Endothelial cell of umbilical vein (primary cell): ENCODE results near the gene DENND1B. TPM values are rescaled to one million over a fixed set of nuclear protein-coding genes. Genes with fewer than 3 reads are reported as not detected.

ENCODE experiments used
- BruUV-seq: library from RNA; stranded (reverse); fragments of 400-500 nt; replicated peaks from 2 replicates; lab custom pipeline; 2021; lab: Mats Ljungman, UMichigan
- CTCF ChIA-PET: fragments of 300-600, 350-600 bp; sonication (Branson Sonifier 250); formaldehyde crosslinking; loops from one replicate; lab custom pipeline; 2021; ENCODE audit warnings: antibody characterized with exemption, inconsistent platforms; lab: Charles Lee
- POLR2A ChIA-PET: fragments of 300-600, 350-600 bp; sonication (Branson Sonifier 250); formaldehyde crosslinking; loops from one replicate; lab custom pipeline; 2021; ENCODE audit warnings: antibody characterized with exemption, inconsistent platforms; lab: Charles Lee
- DNase-seq: peaks from one replicate; pipeline ENCODE4 v3.0.0-alpha.2; 2011; ENCODE audit warnings: low read depth, low spot score
- FAIRE-seq: peaks from 2 replicates; lab custom pipeline; 2011; peaks lifted over from hg19 to GRCh38; lab: Jason Lieb, UNC
- H2AFZ ChIP-seq: 2 replicates; pipeline ENCODE4 v1.6.0; 2012; ENCODE audit warnings: low read depth, low read length, control low read depth, inconsistent platforms
- H3K27ac ChIP-seq: 2 replicates; pipeline ENCODE4 v1.5.1; 2011; ENCODE audit warnings: low read depth, mild to moderate bottlenecking, control low read depth, low read length, moderate library complexity; ENCODE audit not compliant: insufficient read depth
- H3K27me3 ChIP-seq, 2 experiments: 2 replicates each; pipeline versions ENCODE4 v1.6.0 to v1.6.1; 2011; ENCODE audit warnings: low read length in 2 of 2, mixed read lengths in 1 of 2; ENCODE audit not compliant: control insufficient read depth in 2 of 2, insufficient read depth in 2 of 2
- H3K36me3 ChIP-seq, 2 experiments: 2 replicates in 1 of 2; 3 replicates in 1 of 2; pipeline ENCODE4 v1.5.1; 2011; ENCODE audit warnings: low read length in 2 of 2, mild to moderate bottlenecking in 1 of 2, moderate library complexity in 1 of 2; ENCODE audit not compliant: control insufficient read depth in 2 of 2, insufficient read depth in 2 of 2; ENCODE audit errors: extremely low read depth in 1 of 2
- H3K4me1 ChIP-seq: 3 replicates; pipeline ENCODE4 v1.5.1; 2011; ENCODE audit warnings: mild to moderate bottlenecking, low read length; ENCODE audit not compliant: control insufficient read depth, insufficient read depth; ENCODE audit errors: extremely low read depth
- H3K4me2 ChIP-seq: 2 replicates; pipeline ENCODE4 v1.6.1; 2011; ENCODE audit warnings: low read length, control low read depth, mixed read lengths; ENCODE audit not compliant: insufficient read depth
- H3K4me3 ChIP-seq, 3 experiments: fragments of 200-600 bp in 1 of 3; sonication (generic), shearing (Covaris generic) in 1 of 3; replicated peaks in 1 of 3; 2 replicates each; pipeline ENCODE4 v1.5.1; 2011 to 2016; ENCODE audit warnings: control low read depth in 3 of 3, low read length in 3 of 3, mild to moderate bottlenecking in 2 of 3, inconsistent platforms in 1 of 3, low read depth in 1 of 3, moderate library complexity in 1 of 3; ENCODE audit not compliant: insufficient read depth in 1 of 3
- H3K79me2 ChIP-seq: 2 replicates; pipeline ENCODE4 v1.6.0; 2012; ENCODE audit warnings: low read length, inconsistent platforms; ENCODE audit not compliant: control insufficient read depth, insufficient read depth
- H3K9ac ChIP-seq: replicated peaks from 2 replicates; pipeline ENCODE3; 2011; ENCODE audit warnings: low read length, control low read depth; ENCODE audit not compliant: insufficient read depth; ENCODE audit errors: extremely low read depth
- H3K9me1 ChIP-seq: replicated peaks from 3 replicates; pipeline ENCODE4 v1.6.0; 2011; ENCODE audit warnings: mild to moderate bottlenecking, low read length; ENCODE audit not compliant: control insufficient read depth, insufficient read depth; ENCODE audit errors: extremely low read depth
- H3K9me3 ChIP-seq: replicated peaks from 2 replicates; pipeline ENCODE4 v1.5.1; 2012; ENCODE audit warnings: low read length, inconsistent platforms; ENCODE audit not compliant: control insufficient read depth, insufficient read depth
- H4K20me1 ChIP-seq: replicated peaks from 2 replicates; pipeline ENCODE3; 2011; ENCODE audit warnings: mild to moderate bottlenecking, low read length; ENCODE audit not compliant: control insufficient read depth, insufficient read depth; ENCODE audit errors: extremely low read depth
- EZH2 ChIP-seq: IDR thresholded peaks from 2 replicates; pipeline ENCODE4 v1.6.1; 2012; ENCODE audit warnings: borderline replicate concordance, low read depth, mild to moderate bottlenecking, moderate library complexity, low read length, inconsistent platforms; ENCODE audit not compliant: severe bottlenecking
- FOS ChIP-seq: IDR thresholded peaks from 2 replicates; pipeline ENCODE4 v1.6.1; 2011; ENCODE audit warnings: mild to moderate bottlenecking, low read length, moderate library complexity, borderline replicate concordance; ENCODE audit not compliant: insufficient read depth
- GATA2 ChIP-seq: IDR thresholded peaks from 2 replicates; pipeline ENCODE4 v1.7.0; 2011; ENCODE audit warnings: low read depth, mild to moderate bottlenecking, moderate library complexity, mixed read lengths, low read length; ENCODE audit not compliant: insufficient read length, insufficient read depth
- JUN ChIP-seq: IDR thresholded peaks from 2 replicates; pipeline ENCODE4 v1.6.1; 2011; ENCODE audit warnings: borderline replicate concordance, low read depth; ENCODE audit not compliant: insufficient read length, insufficient read depth
- MYC ChIP-seq: IDR thresholded peaks from one replicate; pipeline ENCODE4 v1.6.1; 2011; ENCODE audit warnings: mild to moderate bottlenecking, low read depth, low read length
- POLR2A ChIP-seq: IDR thresholded peaks from 2 replicates; pipeline ENCODE4 v1.6.1; 2012; ENCODE audit warnings: low read depth, mild to moderate bottlenecking, control low read depth, low read length
- POLR2AphosphoS5 ChIP-seq: IDR thresholded peaks from 2 replicates; pipeline ENCODE4 v1.6.1; 2012; ENCODE audit warnings: low read depth, mild to moderate bottlenecking, control low read depth, low read length, moderate library complexity; ENCODE audit not compliant: insufficient read depth
- dilution Hi-C: fragments of 300-500 bp; cut with MboI; formaldehyde crosslinking; loops from one replicate; pipeline ENCODE4 v1.15.0; 2019; ENCODE audit warnings: low sequenced_read_pairs; ENCODE audit not compliant: extremely low pct_ligation_motif_present
- intact Hi-C: fragments of 100-400 bp; cut with micrococcal nuclease; formaldehyde crosslinking; loops from one replicate; pipeline ENCODE4 v1.10.0; 2022
- polyA plus RNA-seq, 4 experiments: library from polyadenylated mRNA; depleted of rRNA in 3 of 4; stranded (reverse) in 3 of 4; unstranded in 1 of 4; fragments of >200 nt; gene quantifications; 2 replicates each; pipeline versions ENCODE4 v1.2.1 to v1.2.3, GENCODE V29; 2011 to 2012; ENCODE audit warnings: missing spikeins in 1 of 4
- total RNA-seq: library from RNA; stranded (reverse); gene quantifications from 2 replicates; pipeline ENCODE4 v1.2.3, GENCODE V29; 2021
- TF ChIP-seq, protein P1 (sequence below): IDR thresholded peaks from 2 replicates; pipeline ENCODE4 v1.6.1; 2011; ENCODE audit not compliant: insufficient read depth, insufficient read length
- TF ChIP-seq, protein P2 (sequence below), 2 donors: IDR thresholded peaks; 1 replicate in 1 of 2; 2 replicates in 1 of 2; pipeline ENCODE4 v1.5.1; 2011; ENCODE audit warnings: low read length in 2 of 2, mild to moderate bottlenecking in 2 of 2, moderate library complexity in 2 of 2, control low read depth in 1 of 2, inconsistent platforms in 1 of 2, low read depth in 1 of 2; ENCODE audit not compliant: insufficient read depth in 1 of 2; ENCODE audit errors: extremely low read depth in 1 of 2

Gene DENND1B
- total and polyA plus RNA-seq, 2 donors (not counting 3 experiments of a cell fraction or from before 2014, with no cell fraction given), result 0.97 to 3.3 TPM

GRCh38 chr1:197622371-197622770 is 152.9 kb downstream of the DENND1B start:
- H3K27me3 ChIP-seq, result no peaks in the 10 kb centered on the region
- FAIRE-seq (no peak), DNase-seq (no peak)
- intact Hi-C loops, result no loop called here
- no peaks in the 10 kb centered on the region for H3K36me3 ChIP-seq
- H3K4me2 ChIP-seq, result no peak overlapping the region
- no peaks in the 10 kb centered on the region for H3K9me3 ChIP-seq
- no peak overlapping the region for H2AFZ ChIP-seq
- no peaks in the 10 kb centered on the region for H3K79me2 ChIP-seq
- POLR2A ChIA-PET, result no interaction called here
- H3K9ac ChIP-seq, result no peak overlapping the region
- CTCF ChIA-PET, result interaction anchor here (0.6 to 1.1 kb wide), 2 partner anchors 28 to 247 kb away, joined by 3 to 5 read pairs; no protein-coding TSS in a partner anchor
- no TSS peak for BruUV-seq
- no peak overlapping the region for H3K27ac ChIP-seq
- dilution Hi-C loops, result no loop called here
- TF ChIP-seq POLR2AphosphoS5, result no peak
- no peak for TF ChIP-seq POLR2A
- TF ChIP-seq MYC, result no peak
- no peak for TF ChIP-seq FOS
- no peak for TF ChIP-seq GATA2
- TF ChIP-seq JUN, result no peak
- TF ChIP-seq, protein P1, sequence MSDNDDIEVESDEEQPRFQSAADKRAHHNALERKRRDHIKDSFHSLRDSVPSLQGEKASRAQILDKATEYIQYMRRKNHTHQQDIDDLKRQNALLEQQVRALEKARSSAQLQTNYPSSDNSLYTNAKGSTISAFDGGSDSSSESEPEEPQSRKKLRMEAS, result no peak
- TF ChIP-seq, protein P2, sequence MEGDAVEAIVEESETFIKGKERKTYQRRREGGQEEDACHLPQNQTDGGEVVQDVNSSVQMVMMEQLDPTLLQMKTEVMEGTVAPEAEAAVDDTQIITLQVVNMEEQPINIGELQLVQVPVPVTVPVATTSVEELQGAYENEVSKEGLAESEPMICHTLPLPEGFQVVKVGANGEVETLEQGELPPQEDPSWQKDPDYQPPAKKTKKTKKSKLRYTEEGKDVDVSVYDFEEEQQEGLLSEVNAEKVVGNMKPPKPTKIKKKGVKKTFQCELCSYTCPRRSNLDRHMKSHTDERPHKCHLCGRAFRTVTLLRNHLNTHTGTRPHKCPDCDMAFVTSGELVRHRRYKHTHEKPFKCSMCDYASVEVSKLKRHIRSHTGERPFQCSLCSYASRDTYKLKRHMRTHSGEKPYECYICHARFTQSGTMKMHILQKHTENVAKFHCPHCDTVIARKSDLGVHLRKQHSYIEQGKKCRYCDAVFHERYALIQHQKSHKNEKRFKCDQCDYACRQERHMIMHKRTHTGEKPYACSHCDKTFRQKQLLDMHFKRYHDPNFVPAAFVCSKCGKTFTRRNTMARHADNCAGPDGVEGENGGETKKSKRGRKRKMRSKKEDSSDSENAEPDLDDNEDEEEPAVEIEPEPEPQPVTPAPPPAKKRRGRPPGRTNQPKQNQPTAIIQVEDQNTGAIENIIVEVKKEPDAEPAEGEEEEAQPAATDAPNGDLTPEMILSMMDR (IDR thresholded peaks at IDR 0.05; ENCODE audit: extremely low read depth in 1 of 2, insufficient read depth in 1 of 2, low read depth in 1 of 2, low read length in 2 of 2), result no peak
- no peak for TF ChIP-seq EZH2
- H3K4me3 ChIP-seq, result no peak overlapping the region
- no peaks in the 10 kb centered on the region for H3K9me1 ChIP-seq
- no peaks in the 10 kb centered on the region for H4K20me1 ChIP-seq
- H3K4me1 ChIP-seq, result no peaks in the 10 kb centered on the region
